ENCODE data around the gene TMEM107.

GRCh38 chr17:8147805-8148404 lies 28.3 kb downstream of the TMEM107 start:
- TF ChIP-seq CTCF (IDR thresholded peaks at IDR 0.05) (no peak), PRRX2 (CRISPR knock-in tag; IDR thresholded peaks at IDR 0.05) (no peak), AFF4 (CRISPR knock-in tag; IDR thresholded peaks at IDR 0.05; ENCODE audit: borderline replicate concordance) (no peak), E2F4 (CRISPR knock-in tag; IDR thresholded peaks at IDR 0.05; ENCODE audit: borderline replicate concordance, low read depth) (no peak), USF1 (CRISPR knock-in tag; IDR thresholded peaks at IDR 0.05) (no peak), ZBTB21 (CRISPR knock-in tag; IDR thresholded peaks at IDR 0.05; ENCODE audit: borderline replicate concordance) (no peak), NR1H2 (CRISPR knock-in tag; IDR thresholded peaks at IDR 0.05) (no peak), USF2 (CRISPR knock-in tag; IDR thresholded peaks at IDR 0.05) (no peak), FOXP1 (CRISPR knock-in tag; IDR thresholded peaks at IDR 0.05; ENCODE audit: borderline replicate concordance) (no peak), ESRRA (CRISPR knock-in tag; IDR thresholded peaks at IDR 0.05; ENCODE audit: borderline replicate concordance) (no peak)
- TF ChIP-seq, protein P1, sequence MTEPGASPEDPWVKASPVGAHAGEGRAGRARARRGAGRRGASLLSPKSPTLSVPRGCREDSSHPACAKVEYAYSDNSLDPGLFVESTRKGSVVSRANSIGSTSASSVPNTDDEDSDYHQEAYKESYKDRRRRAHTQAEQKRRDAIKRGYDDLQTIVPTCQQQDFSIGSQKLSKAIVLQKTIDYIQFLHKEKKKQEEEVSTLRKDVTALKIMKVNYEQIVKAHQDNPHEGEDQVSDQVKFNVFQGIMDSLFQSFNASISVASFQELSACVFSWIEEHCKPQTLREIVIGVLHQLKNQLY (CRISPR knock-in tag; IDR thresholded peaks at IDR 0.05), result no peak
- TF ChIP-seq, protein P2, sequence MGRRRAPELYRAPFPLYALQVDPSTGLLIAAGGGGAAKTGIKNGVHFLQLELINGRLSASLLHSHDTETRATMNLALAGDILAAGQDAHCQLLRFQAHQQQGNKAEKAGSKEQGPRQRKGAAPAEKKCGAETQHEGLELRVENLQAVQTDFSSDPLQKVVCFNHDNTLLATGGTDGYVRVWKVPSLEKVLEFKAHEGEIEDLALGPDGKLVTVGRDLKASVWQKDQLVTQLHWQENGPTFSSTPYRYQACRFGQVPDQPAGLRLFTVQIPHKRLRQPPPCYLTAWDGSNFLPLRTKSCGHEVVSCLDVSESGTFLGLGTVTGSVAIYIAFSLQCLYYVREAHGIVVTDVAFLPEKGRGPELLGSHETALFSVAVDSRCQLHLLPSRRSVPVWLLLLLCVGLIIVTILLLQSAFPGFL (CRISPR knock-in tag; IDR thresholded peaks at IDR 0.05; ENCODE audit: borderline replicate concordance), result no peak
- TF ChIP-seq, protein P3, sequence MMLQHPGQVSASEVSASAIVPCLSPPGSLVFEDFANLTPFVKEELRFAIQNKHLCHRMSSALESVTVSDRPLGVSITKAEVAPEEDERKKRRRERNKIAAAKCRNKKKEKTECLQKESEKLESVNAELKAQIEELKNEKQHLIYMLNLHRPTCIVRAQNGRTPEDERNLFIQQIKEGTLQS (CRISPR knock-in tag; conservative IDR thresholded peaks at IDR 0.05), result no peak

Data from WTC11 (cell line).